HEK293T (cell line): ENCODE measurements around the gene CELSR1.
A peak's percentile ranks its signal among the peaks of the same experiment; 100 is the strongest.

Source experiments
- CTCF ChIA-PET: fragments of 350-600 bp; formaldehyde crosslinking; extraction: SDS; loops from one replicate; lab custom pipeline; 2021; ENCODE audit warnings: antibody characterized with exemption, inconsistent platforms; lab: Yijun Ruan, JAX
- POLR2A ChIA-PET: fragments of 350-600 bp; formaldehyde crosslinking; extraction: SDS; loops from one replicate; lab custom pipeline; 2020; ENCODE audit warnings: antibody characterized with exemption, inconsistent platforms; lab: Yijun Ruan, JAX
- DNase-seq: peaks from one replicate; pipeline ENCODE4 v3.0.0; 2012; ENCODE audit warnings: mixed read lengths; ENCODE audit errors: extremely low spot score
- ARNT ChIP-seq: fragments of 450-650 bp; IDR thresholded peaks from 2 replicates; pipeline ENCODE4 v1.6.1; 2017; ENCODE audit warnings: mild to moderate bottlenecking
- BHLHE40 ChIP-seq: fragments of 450-650 bp; IDR thresholded peaks from 2 replicates; pipeline ENCODE4 v1.6.1; 2016; ENCODE audit warnings: mild to moderate bottlenecking, moderate library complexity, borderline replicate concordance
- CTBP1 ChIP-seq: fragments of 450-650 bp; IDR thresholded peaks from 2 replicates; pipeline ENCODE4 v1.6.1; 2016; ENCODE audit warnings: borderline replicate concordance
- ELF4 ChIP-seq: fragments of 450-650 bp; IDR thresholded peaks from 2 replicates; pipeline ENCODE4 v1.6.1; 2017; ENCODE audit warnings: antibody characterized with exemption
- FOXA1 ChIP-seq: fragments of 450-650 bp; IDR thresholded peaks from 2 replicates; pipeline ENCODE4 v1.6.1; 2016; ENCODE audit warnings: mild to moderate bottlenecking
- FOXK2 ChIP-seq: fragments of 450-650 bp; IDR thresholded peaks from 2 replicates; pipeline ENCODE4 v1.6.1; 2016; ENCODE audit warnings: mild to moderate bottlenecking
- FOXM1 ChIP-seq: fragments of 450-650 bp; IDR thresholded peaks from 2 replicates; pipeline ENCODE4 v1.6.1; 2017; ENCODE audit warnings: mild to moderate bottlenecking, borderline replicate concordance
- HDGF ChIP-seq: fragments of 450-650 bp; IDR thresholded peaks from 2 replicates; pipeline ENCODE4 v1.6.1; 2017; ENCODE audit warnings: antibody characterized with exemption, borderline replicate concordance
- L3MBTL2 ChIP-seq: fragments of 450-650 bp; conservative IDR thresholded peaks from 2 replicates; pipeline ENCODE4 v1.6.1; 2016; ENCODE audit warnings: mild to moderate bottlenecking
- LEF1 ChIP-seq: fragments of 450-650 bp; IDR thresholded peaks from 2 replicates; pipeline ENCODE4 v1.6.1; 2017; ENCODE audit warnings: mild to moderate bottlenecking, borderline replicate concordance
- NFRKB ChIP-seq: fragments of 450-650 bp; IDR thresholded peaks from 2 replicates; pipeline ENCODE4 v1.6.1; 2016; ENCODE audit warnings: mild to moderate bottlenecking, moderate library complexity
- PKNOX1 ChIP-seq: fragments of 450-650 bp; IDR thresholded peaks from 2 replicates; pipeline ENCODE4 v1.6.1; 2016
- SP1 ChIP-seq: fragments of 450-650 bp; IDR thresholded peaks from 2 replicates; pipeline ENCODE4 v1.6.1; 2017
- SUZ12 ChIP-seq: fragments of 450-650 bp; IDR thresholded peaks from 2 replicates; pipeline ENCODE4 v1.6.1; 2016; ENCODE audit warnings: mild to moderate bottlenecking
- TARDBP ChIP-seq: fragments of 450-650 bp; IDR thresholded peaks from 2 replicates; pipeline ENCODE4 v1.6.1; 2016
- ZNF384 ChIP-seq: fragments of 450-650 bp; IDR thresholded peaks from 2 replicates; pipeline ENCODE4 v1.6.1; 2016

Gene CELSR1

GRCh38 chr22:46335201-46336118 is 202.0 kb downstream of the CELSR1 start, which contains the start of gene TRMU:
TRMU (plus strand) TSS chr22:46335714; CDS start chr22:46335765, 51 bp downstream.
- ChIA-PET POLR2A (interaction anchor here (0.5 to 2.1 kb wide), 17 partner anchors 9 to 308 kb away, joined by 3 to 6 read pairs (median 3); partner anchors contain the start of gene CDPF1), CTCF (no interaction called here)

GRCh38 chr22:46331496-46331895 is 205.9 kb downstream of the CELSR1 start:
- POLR2A ChIA-PET, result no interaction called here
- DNase-seq, result no peak
- TF ChIP-seq PKNOX1 (no peak), FOXK2 (no peak), SP1 (no peak), TARDBP (no peak), FOXA1 (no peak), NFRKB (no peak)
- CTCF ChIA-PET, result no interaction called here

More at GRCh38 chr22:46335201-46336118, 202.0 kb downstream of the CELSR1 start, which contains the start of gene TRMU:
- TF ChIP-seq SP1, result no peak
- TF ChIP-seq HDGF, result no peak
- 0 out of 2 replicates have a peak, but pooled peaks have one; percentile 32 for TF ChIP-seq LEF1
- TF ChIP-seq CTBP1, result peak; percentile 70; the same call in 1 of the 2 replicates
- DNase-seq, result peak; percentile 94

- ChIA-PET POLR2A (interaction anchor here (0.9 kb wide), 1 partner anchor 13 kb away, joined by 4 read pairs; no protein-coding TSS in a partner anchor), CTCF (no interaction called here)
- TF ChIP-seq FOXA1 (no peak), SP1 (no peak), BHLHE40 (no peak), ARNT (no peak), CTBP1 (no peak), NFRKB (no peak), SUZ12 (no peak), FOXK2 (no peak), FOXM1 (no peak), LEF1 (no peak), TARDBP (no peak), HDGF (no peak), ZNF384 (no peak)
- DNase-seq, result no peak
These were observed 207.0 kb downstream of the CELSR1 start for GRCh38 chr22:46330426-46330825.

- CTCF ChIA-PET, result no interaction called here
- POLR2A ChIA-PET, result interaction anchor here (0.9 kb wide), 1 partner anchor 12 kb away, joined by 4 read pairs; no protein-coding TSS in a partner anchor
- no peak for TF ChIP-seq FOXA1
- no peak for DNase-seq
These were observed 207.8 kb downstream of the CELSR1 start for GRCh38 chr22:46329616-46330015.

- no peak for TF ChIP-seq LEF1
- TF ChIP-seq ARNT, result no peak
- no peak for TF ChIP-seq ELF4
- no peak for TF ChIP-seq TARDBP
- TF ChIP-seq FOXA1, result no peak
- TF ChIP-seq FOXM1, result no peak
- TF ChIP-seq L3MBTL2, result no peak
- no peak for TF ChIP-seq ZNF384
- TF ChIP-seq SP1, result no peak
- TF ChIP-seq FOXK2, result no peak
- no peak for TF ChIP-seq HDGF
- TF ChIP-seq CTBP1, result no peak
- no peak for TF ChIP-seq BHLHE40
- TF ChIP-seq SUZ12, result no peak
- TF ChIP-seq PKNOX1, result no peak
- no peak for TF ChIP-seq NFRKB
- CTCF ChIA-PET, result no interaction called here
- POLR2A ChIA-PET, result no interaction called here
- DNase-seq, result no peak
These were observed 208.6 kb downstream of the CELSR1 start for GRCh38 chr22:46328797-46329196.

GRCh38 chr22:46327691-46328465 is 209.5 kb downstream of the CELSR1 start:
- TF ChIP-seq L3MBTL2, result no peak
- no peak for TF ChIP-seq FOXA1
- TF ChIP-seq PKNOX1, result no peak
- no peak for TF ChIP-seq SUZ12
- TF ChIP-seq BHLHE40, result no peak
- TF ChIP-seq NFRKB, result no peak
- no peak for TF ChIP-seq ZNF384
- no peak for TF ChIP-seq FOXM1
- no peak for TF ChIP-seq HDGF
- no peak for TF ChIP-seq FOXK2
- no peak for TF ChIP-seq CTBP1
- no peak for TF ChIP-seq LEF1
- TF ChIP-seq ARNT, result no peak
- TF ChIP-seq ELF4, result no peak
- TF ChIP-seq TARDBP, result no peak
- TF ChIP-seq SP1, result no peak
- ChIA-PET POLR2A (no interaction called here), CTCF (no interaction called here)
- DNase-seq, result no peak
